Astrocyte of the hippocampus (primary cell): ENCODE data around the gene RHOT1.
"Not testable (repeated sequence)": the region's sequence is repeated elsewhere in the genome, so short reads cannot be mapped to it uniquely, and the experiment has no call there.

Experiments
- DNase-seq: peaks from one replicate; pipeline ENCODE4 v3.0.0; 2011; ENCODE audit warnings: low read depth, low spot score

Gene RHOT1

DNA sequence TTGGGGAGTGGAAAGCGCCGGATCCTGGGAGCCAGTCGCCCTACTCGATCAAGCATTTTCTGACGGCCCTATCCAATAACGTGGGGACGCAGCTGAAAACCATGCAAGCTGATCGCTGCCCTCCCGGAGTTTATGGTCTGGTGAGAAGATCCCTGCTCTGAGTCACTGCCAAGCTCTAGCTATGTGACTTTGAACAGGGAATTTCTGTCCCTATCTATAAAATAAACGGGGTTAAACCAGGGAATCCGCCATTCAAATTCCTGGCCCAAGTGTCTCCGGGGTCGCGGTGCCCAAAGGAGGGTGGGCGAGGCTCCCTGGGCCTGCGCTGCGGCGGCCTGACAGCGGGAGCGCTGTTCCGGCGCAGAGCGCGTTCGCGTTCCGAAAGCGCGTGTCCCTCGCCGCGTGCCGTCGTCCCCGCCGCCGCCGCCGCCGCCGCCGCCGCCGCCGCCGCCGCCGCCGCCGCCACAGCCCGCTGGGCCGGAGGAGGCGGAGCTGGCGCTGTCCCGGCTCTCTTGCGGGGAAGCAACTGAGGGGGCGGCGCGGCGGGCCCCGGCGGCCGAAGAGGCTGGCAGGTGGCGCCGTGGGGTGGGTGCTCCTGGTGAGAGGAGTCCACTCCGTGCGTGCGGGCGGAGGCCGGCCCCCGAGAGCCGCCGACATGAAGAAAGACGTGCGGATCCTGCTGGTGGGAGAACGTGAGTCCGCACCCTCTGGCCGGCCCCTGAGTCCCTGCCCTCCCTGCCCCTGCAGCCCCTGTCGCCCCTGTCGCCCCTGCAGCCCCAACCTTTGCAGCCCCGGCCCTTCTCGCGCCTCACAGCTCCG is at the start of gene RHOT1:
Gene RHOT1, plus strand, starts transcription at position 465 of the 819 bp plus-strand sequence. Its CDS starts 191 bp downstream, at position 656.
- DNase-seq, result peak; percentile 91

DNA sequence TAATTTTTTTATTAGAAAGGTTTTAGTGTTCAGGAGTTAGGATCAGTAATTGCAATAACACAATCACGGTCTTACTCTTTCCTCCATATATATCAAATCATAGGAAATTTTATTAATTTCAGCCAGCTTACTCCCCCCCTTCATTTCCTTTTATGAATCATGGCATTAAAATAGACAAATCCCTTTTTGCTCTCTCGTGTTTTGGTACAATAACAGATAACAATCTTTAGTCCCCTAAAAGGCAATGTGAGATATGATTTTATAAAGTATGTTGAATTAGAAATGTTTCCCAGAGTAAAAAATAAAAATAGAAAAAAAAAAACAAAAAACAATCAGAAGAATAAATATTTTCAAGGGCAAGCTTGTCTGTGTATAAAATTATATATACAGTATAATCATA is 42.6 kb upstream of the RHOT1 start:
- DNase-seq, result no peak

DNA sequence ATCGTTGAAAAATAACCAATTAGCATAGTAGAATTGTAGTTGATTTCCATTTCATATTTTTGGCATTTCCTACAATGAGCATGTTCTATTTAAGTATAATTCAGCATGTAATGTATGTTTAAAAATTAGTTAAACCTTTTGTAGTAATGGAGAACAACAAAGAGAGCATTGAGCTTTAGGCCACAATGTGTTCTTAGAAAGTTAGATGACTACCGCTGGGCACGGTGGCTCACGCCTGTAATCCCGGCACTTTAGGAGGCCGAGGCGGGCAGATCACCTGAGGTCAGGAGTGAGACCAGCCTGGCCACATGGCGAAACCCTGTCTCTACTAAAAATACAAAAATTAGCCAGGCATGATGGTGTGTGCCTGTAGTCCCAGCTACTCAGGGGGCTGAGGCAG is 42.0 kb upstream of the RHOT1 start:
- DNase-seq, result not testable (repeated sequence)

DNA sequence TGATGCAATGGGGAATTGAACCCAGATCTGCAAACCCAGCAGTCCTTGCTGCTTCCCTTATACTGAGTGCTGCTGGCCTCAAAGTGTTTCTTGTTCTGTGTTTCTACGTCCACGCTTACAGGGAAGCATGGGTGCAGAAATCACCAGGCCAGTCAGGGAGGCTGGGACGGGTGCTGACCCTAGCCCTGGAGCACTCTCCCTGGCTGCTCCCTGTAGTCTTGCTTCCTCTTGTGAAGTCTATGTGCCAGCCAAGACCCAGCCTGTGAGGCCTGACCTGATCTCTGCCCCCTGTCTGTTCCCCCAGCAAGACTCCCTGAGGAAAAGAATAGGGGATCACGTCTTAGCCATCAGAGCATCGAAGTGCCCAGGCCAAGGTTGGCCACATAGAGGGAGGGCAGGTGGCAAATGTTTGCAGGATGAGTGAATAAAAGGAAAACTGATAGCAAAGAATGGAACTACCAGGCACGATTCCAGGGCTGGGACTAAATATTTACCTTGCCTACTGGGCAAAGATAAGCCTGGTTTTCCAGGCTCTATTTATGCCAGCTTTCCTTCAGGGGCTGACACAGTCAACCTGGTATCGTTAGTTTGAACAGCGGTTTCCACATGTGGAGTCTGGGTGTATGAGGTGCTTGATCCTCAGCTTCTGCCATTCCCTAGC is 41.2 kb upstream of the RHOT1 start:
- DNase-seq, result peak; percentile 34

DNA sequence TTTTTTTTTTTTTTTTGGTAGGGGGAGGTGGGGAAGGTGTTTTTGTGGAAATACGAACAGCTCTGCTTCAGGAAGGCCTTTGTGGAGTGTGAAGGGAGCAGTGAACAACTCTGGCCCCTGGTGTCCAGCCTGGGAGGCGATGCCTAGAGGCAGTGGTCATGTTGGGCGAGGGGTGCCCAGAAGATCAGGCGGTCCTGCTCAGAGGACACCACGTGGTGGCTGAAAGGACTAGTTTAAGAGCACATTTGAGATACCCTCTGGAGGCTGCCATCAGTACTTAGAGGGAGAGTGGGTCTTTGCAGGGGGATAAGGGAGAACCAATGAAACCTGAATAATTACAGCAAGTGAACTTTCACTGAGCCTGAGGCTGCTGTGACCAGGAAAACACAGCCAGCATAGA is 40.1 kb upstream of the RHOT1 start:
- no peak for DNase-seq

DNA sequence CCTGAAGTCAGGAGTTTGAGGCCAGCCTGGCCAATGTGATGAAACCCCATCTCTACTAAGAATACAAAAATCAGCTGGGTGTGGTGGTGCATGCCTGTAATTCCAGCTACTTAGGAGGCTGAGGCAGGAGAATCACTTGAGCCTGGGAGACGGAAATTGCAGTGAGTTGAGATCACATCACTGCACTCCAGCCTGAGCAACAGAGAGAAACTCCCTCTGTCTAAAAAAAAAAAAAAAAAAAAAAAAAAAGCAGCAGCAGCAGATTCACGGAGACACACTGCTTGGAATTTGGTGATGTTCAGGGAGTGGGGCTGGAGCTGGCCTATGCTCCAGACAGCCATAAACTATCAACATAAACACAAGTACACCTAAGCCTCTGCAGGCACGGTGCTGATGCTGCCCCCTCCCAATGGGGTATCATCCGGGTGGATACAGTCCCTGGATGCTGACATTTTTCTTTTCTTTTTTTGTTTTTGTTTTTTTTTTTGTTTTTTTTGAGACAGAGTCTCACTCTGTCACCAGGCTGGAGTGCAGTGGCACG is 39.6 kb upstream of the RHOT1 start:
- DNase-seq, result no peak

DNA sequence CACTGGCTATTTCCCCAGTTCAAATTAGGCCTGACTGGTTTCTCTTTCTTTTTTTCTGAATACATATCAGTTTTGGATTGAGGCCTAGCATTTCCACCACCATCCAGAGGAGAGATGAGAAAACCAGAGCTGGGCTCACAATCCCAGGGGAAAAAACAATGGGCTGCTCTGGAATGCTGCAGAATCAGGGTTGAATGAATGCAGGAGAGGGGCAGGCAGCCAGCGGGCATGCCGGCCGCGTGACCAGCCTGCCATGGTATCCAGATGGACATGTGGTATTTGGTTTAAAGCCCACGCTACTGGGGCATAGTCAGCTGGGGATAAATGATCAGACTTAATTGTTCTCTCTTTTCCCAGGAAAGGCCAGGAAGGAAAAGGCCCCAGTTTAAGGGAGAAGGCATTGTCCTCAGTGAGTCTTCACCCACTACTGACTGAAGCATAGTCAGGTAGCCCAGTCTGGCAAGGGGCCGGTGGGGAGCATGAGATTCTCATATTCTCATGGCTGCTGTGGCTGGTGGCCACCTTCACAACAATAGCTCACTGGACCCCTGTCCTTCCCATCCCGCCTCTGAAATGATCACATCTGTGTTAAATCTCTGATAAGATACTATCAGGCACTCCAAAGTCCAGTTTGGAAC is 38.7 kb upstream of the RHOT1 start:
- peak; percentile 92 for DNase-seq

DNA sequence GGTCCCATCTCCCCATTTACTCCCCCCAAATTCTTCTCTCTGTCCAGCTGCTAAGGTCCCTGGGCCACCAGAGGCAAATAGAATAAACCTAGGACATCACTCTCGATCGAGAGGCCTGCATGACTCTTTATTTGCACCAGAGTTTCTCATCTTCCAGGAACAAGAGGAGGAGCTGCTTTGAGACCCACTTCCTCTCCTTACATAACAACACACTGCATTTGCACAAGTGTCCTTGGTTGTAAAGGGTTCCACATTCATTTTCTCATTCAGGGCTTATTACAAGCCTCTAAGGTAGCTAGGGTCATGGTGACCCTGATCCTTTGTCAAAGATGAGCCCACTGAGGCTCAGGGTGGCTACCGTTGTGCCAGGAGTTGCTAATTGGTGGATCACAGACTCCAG is 38.1 kb upstream of the RHOT1 start:
- DNase-seq, result no peak

DNA sequence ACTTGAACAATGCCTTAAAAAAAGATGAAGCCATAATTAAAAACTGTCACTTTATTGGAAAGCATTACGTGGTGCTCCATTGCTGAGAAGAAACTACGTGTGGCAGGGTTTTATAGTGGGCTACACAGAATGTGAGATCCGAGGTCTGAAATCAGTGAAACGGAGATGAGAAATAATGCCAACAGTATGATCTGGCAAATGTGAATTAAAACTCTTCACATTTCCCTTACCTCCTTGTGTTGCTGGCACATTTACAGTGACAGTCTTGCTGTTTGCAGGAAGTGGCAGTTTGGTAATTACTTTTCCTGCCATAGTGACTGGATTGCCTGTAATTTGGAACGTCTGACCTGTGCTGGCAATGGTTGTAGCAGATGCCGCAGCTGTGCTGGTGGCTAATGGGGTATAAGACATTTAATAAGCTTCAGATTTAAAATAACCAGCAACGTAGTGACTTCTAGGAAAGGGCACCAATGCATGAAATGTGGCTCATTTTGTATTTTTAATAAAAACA is 35.8 kb upstream of the RHOT1 start:
- not testable (repeated sequence) for DNase-seq

DNA sequence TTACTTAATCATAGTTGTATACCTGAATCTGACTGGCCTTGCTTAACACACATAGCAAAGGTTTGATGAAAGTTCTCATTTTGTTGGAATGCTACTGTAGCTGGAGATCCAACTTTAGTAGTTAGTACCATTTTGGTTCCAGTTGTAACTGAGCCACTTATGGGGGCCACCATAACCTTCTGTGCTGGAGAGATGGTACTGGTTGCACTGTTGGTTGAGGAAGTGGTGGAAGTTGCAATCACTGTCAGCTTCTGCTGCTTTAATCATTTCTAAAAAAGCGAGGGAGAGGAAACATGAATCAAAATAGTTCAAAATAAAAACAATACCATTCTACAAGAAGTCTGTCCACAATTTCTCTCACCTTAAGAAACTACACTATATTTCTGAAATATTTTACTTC is 35.1 kb upstream of the RHOT1 start:
- DNase-seq, result not testable (repeated sequence)

DNA sequence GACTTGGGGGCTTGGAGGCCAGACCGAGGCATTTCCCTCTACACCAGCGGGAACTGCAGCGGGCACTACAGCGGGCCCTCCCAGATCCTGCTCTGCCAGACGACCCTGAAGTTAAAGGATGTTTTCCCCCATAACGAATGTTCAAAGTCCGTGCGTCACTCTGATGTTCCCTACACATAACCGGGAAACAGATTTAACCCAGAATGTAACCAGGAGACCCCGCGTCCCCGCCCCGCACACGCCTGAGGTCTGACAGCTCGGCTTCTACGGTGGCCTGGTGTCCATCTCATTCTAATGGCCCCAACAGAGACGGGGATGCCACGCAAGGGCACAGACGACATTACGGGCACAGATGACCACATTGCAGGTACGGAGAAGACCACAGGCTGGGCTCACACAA is 31.7 kb upstream of the RHOT1 start:
- no peak for DNase-seq

DNA sequence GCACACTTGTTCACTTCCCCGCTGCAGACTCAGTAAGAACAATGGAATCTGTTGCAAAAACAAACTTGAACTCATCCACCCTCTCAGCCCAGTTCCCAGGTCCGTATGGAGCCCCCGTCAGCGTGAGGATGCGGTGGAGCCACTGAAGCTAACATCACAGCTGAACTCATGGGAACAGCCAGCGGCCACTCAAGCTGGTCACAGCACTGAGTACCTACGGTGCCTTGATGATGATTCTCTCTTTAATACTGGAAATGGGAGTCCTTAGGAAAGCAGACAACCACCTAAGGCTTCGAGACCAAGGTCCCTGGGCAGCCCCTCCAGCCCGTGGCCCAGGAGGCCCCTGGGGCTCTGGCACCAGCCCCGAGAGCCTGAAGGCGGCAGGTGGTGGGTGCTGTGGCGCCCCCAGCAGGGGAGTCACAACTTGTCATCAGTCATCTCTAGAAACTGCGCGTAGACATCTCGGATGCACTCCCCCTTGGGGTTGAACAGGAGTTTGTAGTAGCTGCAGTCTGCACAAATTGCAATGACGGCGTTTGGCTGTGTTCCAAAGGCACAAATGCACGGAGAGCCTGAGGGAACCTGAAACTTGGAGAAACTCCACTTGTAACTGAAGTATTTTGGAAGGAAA is 31.0 kb upstream of the RHOT1 start:
- DNase-seq, result peak; percentile 78

DNA sequence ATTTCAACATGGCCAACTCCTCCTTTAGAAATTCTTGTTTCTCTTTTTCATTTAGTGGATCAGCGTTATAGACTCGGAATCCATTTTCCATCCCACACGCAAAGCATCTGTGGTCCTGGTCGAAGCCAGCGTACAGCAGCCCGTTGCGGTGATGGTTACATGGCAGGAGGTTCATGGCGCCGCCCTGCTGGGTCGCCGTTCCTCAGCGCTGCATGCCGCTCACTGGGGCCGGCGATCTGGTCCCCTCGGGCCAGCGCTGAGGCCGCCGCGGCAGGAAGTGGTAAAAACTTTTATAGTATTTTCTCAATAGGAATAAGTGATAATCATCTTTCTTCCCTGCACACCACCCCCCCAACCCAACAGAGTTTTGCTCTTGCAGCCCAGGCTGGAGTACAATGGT is 29.9 kb upstream of the RHOT1 start:
- no peak for DNase-seq

DNA sequence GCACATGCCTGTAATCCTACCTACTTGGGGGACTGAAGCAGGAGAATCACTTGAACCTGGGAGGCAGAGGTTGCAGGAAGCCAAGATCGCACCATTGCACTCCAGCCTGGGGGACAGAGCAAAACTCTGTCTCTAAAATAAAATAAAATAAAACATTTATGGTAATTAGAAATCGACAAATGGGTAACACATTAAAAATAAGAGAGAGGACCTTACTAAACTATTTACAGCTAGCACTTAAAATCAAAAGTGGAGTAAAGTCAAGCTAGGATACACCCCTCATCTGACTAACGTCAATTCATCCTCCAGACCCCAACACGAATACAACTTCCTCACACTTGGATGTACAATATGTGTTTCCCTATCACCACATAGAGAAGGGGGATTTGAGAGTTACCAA is 27.8 kb upstream of the RHOT1 start:
- no peak for DNase-seq

DNA sequence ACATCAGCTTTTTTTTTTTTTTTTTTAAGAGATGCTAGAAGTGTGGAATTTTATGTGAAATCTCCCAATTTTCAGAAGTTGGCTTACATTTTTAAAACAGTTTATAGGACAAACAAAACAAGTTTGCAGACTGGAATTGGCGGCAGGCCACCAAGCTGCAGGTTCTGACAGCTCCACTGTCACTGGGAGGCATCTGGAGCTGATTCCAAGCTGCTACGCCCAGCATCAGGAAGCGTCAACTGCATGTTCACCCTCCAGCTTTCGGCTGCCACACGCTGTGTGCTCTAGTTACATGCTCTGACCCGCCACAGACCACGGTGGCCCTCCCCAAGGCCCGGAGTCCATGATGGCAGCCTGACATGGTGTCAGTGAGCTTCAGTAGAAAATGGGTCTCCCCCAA is 26.8 kb upstream of the RHOT1 start:
- not testable (repeated sequence) for DNase-seq

DNA sequence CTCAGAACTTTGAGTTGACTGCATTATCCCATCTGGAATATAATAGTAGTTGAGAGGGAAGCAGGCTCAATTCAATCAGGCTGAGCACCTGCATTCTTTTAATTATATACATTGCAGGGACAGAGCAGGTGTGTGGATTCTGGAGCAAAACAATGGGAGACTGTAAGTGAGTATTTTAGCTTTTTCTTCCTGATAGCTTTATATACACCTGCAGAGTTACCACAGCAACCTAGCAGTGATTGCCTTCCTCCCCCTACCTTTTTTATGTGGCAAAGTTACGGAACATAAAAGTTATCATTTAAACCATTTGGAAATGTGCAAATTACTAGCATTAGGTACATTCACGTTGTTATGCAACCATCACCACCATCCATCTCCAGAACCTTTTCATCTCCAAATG is 25.4 kb upstream of the RHOT1 start:
- DNase-seq, result no peak

DNA sequence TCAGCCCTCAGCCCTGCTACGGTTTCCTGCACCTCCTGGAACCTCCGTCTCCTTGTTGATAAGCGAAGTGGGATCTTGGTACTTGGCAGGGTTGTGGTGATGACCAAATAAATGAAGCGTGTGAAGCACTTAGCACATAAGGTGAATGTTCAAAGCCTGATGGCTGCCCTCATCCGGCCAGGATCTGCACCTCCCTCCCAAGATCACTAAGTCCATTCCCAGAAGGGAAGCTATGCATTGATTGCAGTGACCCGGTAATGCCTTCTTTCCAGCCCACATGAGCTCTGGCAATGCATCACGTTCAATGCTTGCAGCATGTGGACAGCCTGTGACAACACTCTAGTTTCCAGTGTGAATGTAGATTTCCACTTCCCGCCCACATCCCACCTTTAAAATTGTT is 24.9 kb upstream of the RHOT1 start:
- no peak for DNase-seq

DNA sequence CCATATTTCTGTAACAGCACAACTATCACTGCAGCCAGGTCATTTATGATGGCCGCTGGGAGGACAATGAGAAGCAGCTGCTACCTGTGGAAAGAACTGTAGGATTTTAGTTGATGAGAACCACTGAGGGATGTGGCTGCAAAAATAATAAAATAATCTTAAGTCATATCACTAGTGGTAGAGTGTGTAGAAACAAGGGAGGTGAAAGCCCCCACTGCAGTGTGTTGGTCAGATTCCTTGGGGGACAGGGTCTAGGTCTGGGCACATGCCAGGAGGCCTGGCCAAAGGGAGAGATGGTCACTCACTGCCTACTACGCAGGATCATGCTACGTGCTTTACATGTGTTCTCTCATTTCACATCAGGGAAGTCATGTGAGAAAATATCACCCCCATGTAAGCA is 24.2 kb upstream of the RHOT1 start:
- not testable (repeated sequence) for DNase-seq

DNA sequence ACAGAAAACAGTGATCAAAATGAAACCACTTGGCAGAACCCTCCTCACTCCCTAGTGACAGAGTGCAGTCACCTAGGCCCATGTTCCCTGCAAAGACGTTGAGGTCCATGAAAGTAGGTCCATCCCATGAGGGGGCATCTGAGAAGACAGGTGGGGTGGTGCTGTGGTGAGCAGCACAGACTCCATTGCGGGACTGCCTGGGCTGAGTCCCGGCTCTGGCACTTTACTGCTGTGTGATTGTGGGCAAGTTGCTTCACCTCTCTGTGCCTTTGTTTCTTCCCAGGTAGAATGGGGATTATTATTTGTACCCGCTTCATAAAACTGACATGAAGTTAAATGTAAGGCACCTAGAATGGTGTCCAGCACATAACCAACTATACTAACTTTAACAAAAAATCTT is 23.5 kb upstream of the RHOT1 start:
- no peak for DNase-seq

DNA sequence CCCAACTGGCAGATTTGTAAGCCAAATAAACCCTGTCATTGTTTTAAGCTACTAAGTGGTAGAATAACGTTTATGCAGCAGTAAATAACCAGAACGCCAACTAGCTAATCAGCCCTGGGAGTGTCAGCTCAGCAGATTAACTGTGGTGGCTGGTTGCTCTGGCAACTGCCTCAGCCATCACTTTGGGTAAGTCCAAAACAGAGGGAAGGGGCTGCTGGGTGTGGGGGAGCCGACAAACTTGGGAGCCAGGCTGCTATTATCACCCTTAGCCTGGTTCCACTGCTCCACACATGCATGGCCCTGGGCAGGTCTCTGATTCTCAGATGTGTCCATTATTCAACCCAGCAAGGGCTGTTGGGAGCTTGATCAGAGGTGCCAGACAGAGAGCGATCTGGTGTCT is 22.2 kb upstream of the RHOT1 start:
- DNase-seq, result no peak

DNA sequence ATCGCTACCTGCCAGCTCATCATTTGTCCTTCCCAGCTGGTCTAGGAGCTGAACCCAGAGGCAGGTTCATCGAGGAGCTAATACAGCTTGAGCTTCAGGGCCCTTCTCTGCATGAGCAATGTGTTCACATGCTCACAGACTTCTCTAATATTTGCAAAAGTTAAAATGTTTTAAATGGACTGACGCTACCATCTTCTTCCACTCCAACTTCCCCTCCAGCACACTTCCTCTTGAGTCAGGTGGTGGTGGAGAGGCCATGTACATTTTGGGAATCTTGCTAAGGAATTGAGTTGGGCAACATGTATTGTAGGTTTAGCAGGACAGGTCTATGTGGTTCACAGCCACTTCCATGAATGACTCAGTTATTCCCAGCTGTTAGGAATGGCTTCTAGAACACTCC is 21.6 kb upstream of the RHOT1 start:
- no peak for DNase-seq

DNA sequence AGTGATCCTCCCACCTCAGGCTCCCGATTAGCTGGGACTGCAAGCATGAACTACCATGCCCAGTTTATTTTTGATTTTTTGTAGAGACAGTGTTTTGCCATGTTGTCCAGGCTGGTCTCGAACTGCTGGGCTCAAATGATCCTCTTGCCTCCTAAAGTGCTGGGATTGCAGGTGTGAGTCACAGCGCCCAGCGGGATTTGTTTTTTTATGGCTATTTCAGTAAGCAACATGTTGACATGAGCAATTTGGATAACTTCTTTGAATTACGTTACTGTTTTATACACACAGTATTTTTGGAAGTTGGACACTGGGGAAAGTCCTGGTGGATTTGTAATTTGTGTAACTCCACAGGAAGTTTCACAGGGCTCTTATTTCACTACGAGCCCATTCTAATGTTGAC is 18.5 kb upstream of the RHOT1 start:
- no peak for DNase-seq
